ENCODE measurements around the gene RET. TPM values are rescaled to one million over a fixed set of nuclear protein-coding genes. Genes with fewer than 3 reads are reported as not detected.

RET gene
- total RNA-seq, 2 donors from 2014 or later, result 0.14 TPM; not detected in 1

GRCh38 chr10:43115881-43116595 lies 39.2 kb downstream of the RET start:
- Histone ChIP-seq H3K27me3 (replicated peaks; ENCODE audit: insufficient read depth) (no peaks in the 10 kb centered on the region), H3K9me3 (no peaks in the 10 kb centered on the region), H3K27ac (no peak overlapping the region), H3K4me3 (no peak overlapping the region), H3K36me3 (no peaks in the 10 kb centered on the region), H3K4me1 (ENCODE audit: control insufficient read depth in 1 of 2, low read depth in 2 of 2) (no peaks in the 10 kb centered on the region)
- DNase-seq (ENCODE audit: low spot score) (no peak), ATAC-seq (ENCODE audit: insufficient number of reproducible peaks, low FRiP score, low read depth) (no peak)
- no peak for TF ChIP-seq CTCF (IDR thresholded peaks at IDR 0.05)

GRCh38 chr10:43116596-43116995 lies 39.7 kb downstream of the RET start:
- Histone ChIP-seq H3K27ac (no peak overlapping the region), H3K36me3 (no peaks in the 10 kb centered on the region), H3K9me3 (no peaks in the 10 kb centered on the region), H3K4me3 (no peak overlapping the region), H3K27me3 (replicated peaks; ENCODE audit: insufficient read depth) (no peaks in the 10 kb centered on the region), H3K4me1 (ENCODE audit: control insufficient read depth in 1 of 2, low read depth in 2 of 2) (no peaks in the 10 kb centered on the region)
- DNase-seq (ENCODE audit: low spot score) (no peak), ATAC-seq (ENCODE audit: insufficient number of reproducible peaks, low FRiP score, low read depth) (no peak)
- no peak for TF ChIP-seq CTCF (IDR thresholded peaks at IDR 0.05)

GRCh38 chr10:43117031-43117776 lies 40.3 kb downstream of the RET start:
- no peaks in the 10 kb centered on the region for H3K36me3 ChIP-seq
- no peak for ATAC-seq (ENCODE audit: insufficient number of reproducible peaks, low FRiP score, low read depth)
- no peak overlapping the region for H3K4me3 ChIP-seq
- H3K4me1 ChIP-seq (ENCODE audit: control insufficient read depth in 1 of 2, low read depth in 2 of 2), result no peaks in the 10 kb centered on the region
- no peak overlapping the region for H3K27ac ChIP-seq
- no peaks in the 10 kb centered on the region for H3K9me3 ChIP-seq
- H3K27me3 ChIP-seq (replicated peaks; ENCODE audit: insufficient read depth), result no peaks in the 10 kb centered on the region
- TF ChIP-seq CTCF (IDR thresholded peaks at IDR 0.05), result no peak
- DNase-seq (ENCODE audit: low spot score), result no peak

GRCh38 chr10:43117777-43118583 lies 41.1 kb downstream of the RET start:
- ATAC-seq (ENCODE audit: insufficient number of reproducible peaks, low FRiP score, low read depth) (no peak), DNase-seq (ENCODE audit: low spot score) (no peak)
- no peak overlapping the region for H3K27ac ChIP-seq

More at GRCh38 chr10:43117777-43118583, 41.1 kb downstream of the RET start:
- Histone ChIP-seq H3K36me3 (no peaks in the 10 kb centered on the region), H3K4me1 (ENCODE audit: control insufficient read depth in 1 of 2, low read depth in 2 of 2) (no peaks in the 10 kb centered on the region), H3K9me3 (no peaks in the 10 kb centered on the region), H3K27me3 (replicated peaks; ENCODE audit: insufficient read depth) (no peaks in the 10 kb centered on the region), H3K4me3 (no peak overlapping the region)
- no peak for TF ChIP-seq CTCF (IDR thresholded peaks at IDR 0.05)

Measured in thoracic aorta (tissue), 2 donors.